Measurements from ENCODE around the gene PTPN6.

PTPN6 gene

DNA sequence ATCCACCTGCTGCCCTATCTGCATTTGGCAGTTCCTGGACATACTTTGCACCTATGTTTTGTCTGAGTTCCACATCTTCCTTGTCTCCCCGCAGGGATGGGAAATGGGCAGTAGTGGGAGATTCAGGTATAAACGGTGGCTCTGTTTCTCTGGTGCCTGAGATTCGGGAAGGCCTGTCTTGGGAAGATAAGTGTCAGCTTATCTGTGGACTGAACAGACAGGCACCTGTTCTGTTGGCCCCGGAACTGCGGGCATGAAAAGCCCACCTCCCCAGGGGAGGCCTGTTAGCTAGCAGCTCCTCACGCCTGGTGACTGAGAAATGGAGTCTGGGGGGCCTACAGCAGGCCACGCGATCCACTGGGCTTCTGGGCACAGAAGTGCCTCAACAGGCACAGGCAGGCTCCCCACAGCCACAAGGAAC lies 13.5 kb downstream of the PTPN6 start:
- Histone ChIP-seq H4K20me1 (peaks cover 5 to 34% (median 20%) of the 10 kb centered on the region in 11 experiments; a peak in 15 of 22 replicates), H3K4me2 (peak overlapping the region; percentile 32 to 67 (median 60)), H3K27ac (peak overlapping the region; percentile 33 to 95 (median 69); a peak in 21 of 22 replicates), H3K4me3 (no peak overlapping the region), H3K36me3 (peaks cover 53 to 71% (median 63%) of the 10 kb centered on the region in 11 experiments), H3K4me1 (peaks cover 76 to 94% (median 85%) of the 10 kb centered on the region in 10 experiments), H3K9me3 (replicated peaks in 1 of 11) (no peaks in the 10 kb centered on the region), H3K9ac (peak overlapping the region; percentile 46 to 98 (median 62); a peak in 20 of 22 replicates), H3K27me3 (no peaks in the 10 kb centered on the region)
- no peak for TF ChIP-seq Cebpa-rat (IDR thresholded peaks at IDR 0.05)

DNA sequence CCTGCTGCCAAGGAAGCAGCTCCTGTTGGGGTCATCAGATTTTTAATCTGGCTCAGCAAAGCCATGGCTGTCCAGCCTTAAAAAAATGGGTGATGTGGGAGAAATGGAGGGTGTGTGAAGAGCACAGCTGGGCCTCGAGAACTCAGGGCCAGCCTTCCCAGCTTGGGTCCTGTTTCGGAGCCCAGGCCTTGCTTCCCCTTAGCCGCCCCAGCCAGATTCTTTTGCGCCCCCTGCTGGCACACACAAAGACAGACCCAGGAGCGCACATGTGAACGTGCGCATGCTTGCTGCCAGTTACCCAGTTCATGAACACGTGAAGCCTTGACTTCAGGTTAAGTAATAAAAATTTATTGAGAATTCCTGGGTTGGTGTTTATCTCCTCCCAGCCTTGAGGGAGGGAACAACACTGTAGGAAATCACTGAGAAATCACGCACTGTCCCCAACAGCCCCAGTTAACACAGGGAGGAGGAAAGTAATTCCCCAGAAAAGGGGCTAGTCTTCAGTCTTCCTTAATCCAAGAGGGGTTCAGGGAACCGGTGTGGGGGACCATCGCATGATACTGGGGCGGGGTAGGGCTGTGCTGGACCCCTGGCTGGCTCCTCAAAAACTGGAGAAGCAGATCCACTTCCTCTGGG lies 14.0 kb downstream of the PTPN6 start:
- Histone ChIP-seq H3K4me3 (no peak overlapping the region), H3K9ac (peak overlapping the region; percentile 46 to 98 (median 62); a peak in 20 of 22 replicates), H3K27ac (peak overlapping the region; percentile 33 to 95 (median 69); a peak in 21 of 22 replicates), H3K4me1 (peaks cover 72 to 88% (median 80%) of the 10 kb centered on the region in 10 experiments), H3K27me3 (no peaks in the 10 kb centered on the region), H3K9me3 (replicated peaks in 1 of 11) (no peaks in the 10 kb centered on the region), H3K4me2 (peak overlapping the region; percentile 32 to 67 (median 60)), H3K36me3 (peaks cover 50 to 69% (median 62%) of the 10 kb centered on the region in 11 experiments), H4K20me1 (peaks cover 5 to 29% (median 20%) of the 10 kb centered on the region in 11 experiments; a peak in 15 of 22 replicates)
- TF ChIP-seq Cebpa-rat (IDR thresholded peaks at IDR 0.05) = no peak

DNA sequence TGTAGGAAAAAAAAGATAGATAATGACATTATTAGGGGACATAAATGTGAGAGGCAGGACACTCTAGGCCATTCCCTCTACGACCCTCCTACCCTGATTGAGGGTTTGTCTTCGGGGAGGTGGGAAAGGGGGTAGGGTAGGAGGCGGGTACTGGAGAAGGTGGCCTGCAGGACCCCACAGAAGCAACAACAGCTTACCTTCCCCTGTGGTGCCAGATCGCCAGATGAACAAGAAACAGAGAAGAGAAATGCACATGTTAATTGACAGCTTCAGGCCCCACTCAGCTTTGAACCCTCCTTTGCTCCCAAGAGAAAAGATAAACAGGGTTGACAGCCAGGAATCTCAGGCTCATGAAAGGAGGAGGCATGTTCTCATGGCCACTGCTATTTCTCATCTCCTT lies 14.6 kb downstream of the PTPN6 start:
- H3K4me2 ChIP-seq = peak overlapping the region in 10 of 11 experiments; percentile 9 to 65 (median 34); a peak in 10 of 22 replicates
- no peaks in the 10 kb centered on the region for H3K9me3 ChIP-seq (replicated peaks in 1 of 11)
- H3K9ac ChIP-seq = peak overlapping the region in 10 of 11 experiments; percentile 37 to 98 (median 54); a peak in 18 of 22 replicates
- no peak overlapping the region for H3K4me3 ChIP-seq
- H3K27me3 ChIP-seq = no peaks in the 10 kb centered on the region
- H4K20me1 ChIP-seq = peaks cover 4 to 29% (median 20%) of the 10 kb centered on the region in 11 experiments; a peak in 13 of 22 replicates
- TF ChIP-seq Cebpa-rat (IDR thresholded peaks at IDR 0.05) = no peak
- H3K27ac ChIP-seq = peak overlapping the region in 9 of 11 experiments; percentile 42 to 95 (median 69); a peak in 16 of 22 replicates
- H3K4me1 ChIP-seq = peaks cover 67 to 83% (median 75%) of the 10 kb centered on the region in 10 experiments
- peaks cover 45 to 64% (median 57%) of the 10 kb centered on the region in 11 experiments for H3K36me3 ChIP-seq

DNA sequence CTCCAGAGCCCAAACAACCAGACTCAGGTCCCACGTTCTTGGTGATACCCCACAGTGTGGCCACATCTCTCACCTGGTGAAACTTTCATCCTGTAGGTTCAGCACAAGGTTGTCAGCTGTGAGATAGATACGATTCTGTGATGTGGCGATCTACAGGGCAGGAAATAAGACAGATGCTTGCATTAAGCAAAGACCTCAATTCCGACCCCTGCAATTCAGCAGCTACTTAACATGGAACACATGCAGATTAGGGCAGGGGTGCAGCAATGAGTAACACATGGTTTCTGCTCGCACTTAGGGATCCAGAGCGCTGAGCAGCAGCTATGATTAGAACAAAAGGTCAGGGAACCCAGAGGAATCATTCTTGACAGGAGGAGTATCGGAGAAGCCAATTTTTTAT lies 15.2 kb downstream of the PTPN6 start:
- Histone ChIP-seq H3K27me3 (no peaks in the 10 kb centered on the region), H3K9me3 (replicated peaks in 1 of 11) (no peaks in the 10 kb centered on the region), H3K4me3 (no peak overlapping the region), H3K36me3 (peaks cover 40 to 60% (median 54%) of the 10 kb centered on the region in 11 experiments), H4K20me1 (peaks cover 0 to 29% (median 19%) of the 10 kb centered on the region in 11 experiments; a peak in 11 of 22 replicates), H3K9ac (peak overlapping the region in 9 of 11 experiments; percentile 29 to 98 (median 57); a peak in 12 of 22 replicates), H3K27ac (peak overlapping the region in 2 of 11 experiments; percentile 69 to 74; a peak in 3 of 22 replicates), H3K4me1 (peaks cover 60 to 76% (median 68%) of the 10 kb centered on the region in 10 experiments), H3K4me2 (peak overlapping the region in 1 of 11 experiments; percentile 4; a peak in 1 of 22 replicates)
- TF ChIP-seq Cebpa-rat (IDR thresholded peaks at IDR 0.05) = no peak

DNA sequence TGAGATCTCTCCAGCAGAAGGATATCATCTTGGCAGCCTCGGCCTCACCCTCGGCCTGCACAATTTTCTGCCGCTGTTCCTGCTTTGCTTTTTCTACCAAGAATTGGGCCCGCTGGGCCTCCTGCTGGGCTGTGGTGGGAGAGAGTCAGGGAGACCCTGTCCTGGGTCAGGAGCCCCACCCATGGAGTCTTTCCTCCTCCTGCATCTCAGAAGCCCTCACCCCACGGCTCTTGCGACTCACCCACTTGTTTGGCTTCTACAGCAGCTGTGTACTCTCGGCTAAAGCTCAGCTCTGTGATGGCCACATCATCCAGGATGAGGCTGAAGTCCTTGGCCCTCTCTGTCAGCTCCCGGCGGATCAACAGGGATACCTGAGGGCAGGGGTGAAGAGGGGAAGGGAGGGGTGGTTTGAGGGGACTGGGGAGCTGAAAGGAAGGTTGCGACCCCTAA lies 16.5 kb downstream of the PTPN6 start:
- Histone ChIP-seq H3K36me3 (peaks cover 40 to 66% (median 57%) of the 10 kb centered on the region in 11 experiments), H3K27ac (peak overlapping the region in 6 of 11 experiments; percentile 11 to 98 (median 94); a peak in 6 of 22 replicates), H3K9me3 (replicated peaks in 1 of 11) (no peaks in the 10 kb centered on the region), H3K9ac (peak overlapping the region; percentile 22 to 99 (median 93); a peak in 19 of 22 replicates), H3K4me2 (peak overlapping the region in 7 of 11 experiments; percentile 87 to 99 (median 98); a peak in 9 of 22 replicates), H3K27me3 (no peaks in the 10 kb centered on the region), H3K4me1 (peaks cover 59 to 76% (median 68%) of the 10 kb centered on the region in 10 experiments), H3K4me3 (peak overlapping the region in 1 of 10 experiments; percentile 90; a peak in 2 of 20 replicates), H4K20me1 (peaks cover 0 to 29% (median 19%) of the 10 kb centered on the region in 11 experiments; a peak in 10 of 22 replicates)
- TF ChIP-seq Cebpa-rat (IDR thresholded peaks at IDR 0.05) = no peak

DNA sequence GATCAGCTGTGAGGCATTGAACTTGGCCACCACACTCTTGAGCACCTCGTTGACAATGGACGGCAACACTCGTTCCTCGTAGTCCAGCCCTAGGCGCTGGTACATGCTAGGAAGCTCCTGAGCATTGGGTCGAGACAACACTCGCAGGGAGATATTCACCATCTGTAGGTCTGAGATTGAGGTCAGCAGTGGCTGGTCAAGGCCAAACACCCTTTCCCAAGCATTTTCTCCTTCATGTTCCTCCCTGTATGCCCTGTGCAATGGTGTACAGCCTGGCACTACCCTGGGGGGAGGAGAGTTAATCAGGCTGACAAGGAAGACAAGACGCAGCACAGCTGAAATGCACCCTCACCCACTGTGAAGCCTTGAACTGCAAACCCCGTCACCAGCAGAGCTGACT lies 17.3 kb downstream of the PTPN6 start:
- H3K27ac ChIP-seq = peak overlapping the region in 9 of 11 experiments; percentile 77 to 99 (median 94); a peak in 12 of 22 replicates
- peaks cover 0 to 29% (median 19%) of the 10 kb centered on the region in 11 experiments; a peak in 10 of 22 replicates for H4K20me1 ChIP-seq
- no peaks in the 10 kb centered on the region for H3K27me3 ChIP-seq
- peak overlapping the region in 9 of 10 experiments; percentile 77 to 93 (median 86); a peak in 14 of 20 replicates for H3K4me3 ChIP-seq
- peak overlapping the region; percentile 87 to 100 (median 96) for H3K4me2 ChIP-seq
- H3K36me3 ChIP-seq = peaks cover 40 to 73% (median 64%) of the 10 kb centered on the region in 11 experiments
- H3K9me3 ChIP-seq (replicated peaks in 1 of 11) = no peaks in the 10 kb centered on the region
- peak overlapping the region; percentile 90 to 99 (median 93); a peak in 21 of 22 replicates for H3K9ac ChIP-seq
- H3K4me1 ChIP-seq = peaks cover 57 to 76% (median 68%) of the 10 kb centered on the region in 10 experiments
- no peak for TF ChIP-seq Cebpa-rat (IDR thresholded peaks at IDR 0.05)

DNA sequence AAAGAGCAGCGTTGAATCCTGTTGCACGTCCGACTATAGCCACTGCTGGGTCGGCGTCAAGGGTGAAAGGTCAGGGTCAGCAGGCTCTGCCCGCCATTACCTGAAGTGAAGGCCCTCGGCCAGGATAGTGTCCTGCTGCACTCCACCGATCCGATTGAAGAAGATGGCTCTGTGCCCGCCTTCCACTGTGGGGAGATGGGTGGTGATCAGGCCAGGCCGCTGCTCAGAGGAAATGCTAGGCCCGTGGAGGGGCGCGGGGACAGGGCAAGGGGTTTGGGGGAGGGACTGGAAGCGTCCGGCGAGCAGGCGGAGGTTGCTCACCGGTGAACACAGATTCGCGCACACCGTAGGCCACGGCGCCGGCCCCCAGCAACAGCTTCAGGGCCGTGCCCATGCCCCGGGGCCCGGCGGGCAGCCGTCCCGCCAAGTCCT lies 19.0 kb downstream of the PTPN6 start:
- TF ChIP-seq Cebpa-rat (IDR thresholded peaks at IDR 0.05) = no peak
- H3K4me3 ChIP-seq = peak overlapping the region; percentile 70 to 93 (median 84)
- peak overlapping the region; percentile 72 to 99 (median 94) for H3K27ac ChIP-seq
- peaks cover 53 to 76% (median 68%) of the 10 kb centered on the region in 11 experiments for H3K36me3 ChIP-seq
- H3K4me2 ChIP-seq = peak overlapping the region; percentile 87 to 100 (median 96)
- H3K4me1 ChIP-seq = peaks cover 42 to 60% (median 53%) of the 10 kb centered on the region in 10 experiments
- no peaks in the 10 kb centered on the region for H3K9me3 ChIP-seq (replicated peaks in 1 of 11)
- H3K9ac ChIP-seq = peak overlapping the region; percentile 90 to 99 (median 93)
- peaks cover 0 to 29% (median 19%) of the 10 kb centered on the region in 11 experiments; a peak in 10 of 22 replicates for H4K20me1 ChIP-seq
- no peaks in the 10 kb centered on the region for H3K27me3 ChIP-seq

DNA sequence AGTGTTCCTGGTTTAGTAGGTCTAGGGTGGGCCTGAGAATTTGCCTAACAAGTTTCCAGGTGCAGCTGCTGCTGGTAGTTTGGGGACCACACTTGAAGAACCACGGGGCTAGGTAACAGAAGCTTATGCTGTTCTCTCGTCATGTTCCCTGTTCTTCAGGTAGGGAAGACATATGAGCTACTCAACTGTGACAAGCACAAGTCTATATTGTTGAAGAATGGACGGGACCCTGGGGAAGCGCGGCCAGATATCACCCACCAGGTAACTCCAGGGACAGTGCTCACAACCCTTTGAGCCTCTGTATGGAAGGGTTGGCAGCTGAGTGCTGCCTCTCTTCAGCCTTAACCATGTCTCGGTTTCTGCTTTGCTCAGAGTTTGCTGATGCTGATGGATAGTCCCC lies 23.0 kb downstream of the PTPN6 start:
- H3K36me3 ChIP-seq = peaks cover 54 to 76% (median 68%) of the 10 kb centered on the region in 11 experiments
- H3K27ac ChIP-seq = no peak overlapping the region

More for the DNA sequence above, 23.0 kb downstream of the PTPN6 start:
- Histone ChIP-seq H3K9me3 (replicated peaks in 1 of 11) (no peaks in the 10 kb centered on the region), H3K4me2 (no peak overlapping the region; a peak in 1 of 22 replicates), H3K4me3 (no peak overlapping the region), H4K20me1 (peaks cover 0 to 32% (median 4%) of the 10 kb centered on the region in 11 experiments; a peak in 11 of 22 replicates), H3K9ac (peak overlapping the region in 4 of 11 experiments; percentile 6 to 34 (median 24); a peak in 4 of 22 replicates), H3K4me1 (peaks cover 21 to 32% (median 24%) of the 10 kb centered on the region in 10 experiments), H3K27me3 (no peaks in the 10 kb centered on the region)
- no peak for TF ChIP-seq Cebpa-rat (IDR thresholded peaks at IDR 0.05)
